ENCODE data around the gene SEL1L3. TPM values are rescaled to one million over a fixed set of nuclear protein-coding genes. Genes with fewer than 3 reads are reported as not detected.

The SEL1L3 gene
- total and polyA plus RNA-seq, 2 donors (not counting 3 experiments of a cell fraction or from before 2014, with no cell fraction given), result 53.4 to 122 TPM

- intact Hi-C loops (cut with micrococcal nuclease) (no loop called here), dilution Hi-C loops (cut with MboI; ENCODE audit: extremely low pct_ligation_motif_present, low sequenced_read_pairs) (no loop called here)
- FAIRE-seq, result no peak
- no TSS peak for BruUV-seq (replicated peaks)
- H3K27ac ChIP-seq (ENCODE audit: insufficient read depth, low read depth, low read length), result no peak overlapping the region
- no peaks in the 10 kb centered on the region for H3K9me1 ChIP-seq (replicated peaks; ENCODE audit: control insufficient read depth, extremely low read depth, insufficient read depth, low read length)
- TF ChIP-seq POLR2A (IDR thresholded peaks at IDR 0.05; ENCODE audit: low read depth, low read length), result no peak
- no peak for TF ChIP-seq FOS (IDR thresholded peaks at IDR 0.05; ENCODE audit: borderline replicate concordance, insufficient read depth, low read length)
- TF ChIP-seq EZH2 (IDR thresholded peaks at IDR 0.05; ENCODE audit: borderline replicate concordance, low read depth, low read length, severe bottlenecking), result no peak
- TF ChIP-seq MAX (IDR thresholded peaks at IDR 0.05; ENCODE audit: insufficient read depth, insufficient read length), result no peak
- no peak for TF ChIP-seq CTCF (IDR thresholded peaks at IDR 0.05; ENCODE audit: extremely low read depth in 1 of 2, insufficient read depth in 1 of 2, low read depth in 1 of 2, low read length in 2 of 2)
- TF ChIP-seq MYC (IDR thresholded peaks at IDR 0.05; ENCODE audit: low read depth, low read length), result no peak
- no peak for TF ChIP-seq POLR2AphosphoS5 (IDR thresholded peaks at IDR 0.05; ENCODE audit: insufficient read depth, low read depth, low read length)
- TF ChIP-seq GATA2 (IDR thresholded peaks at IDR 0.05; ENCODE audit: insufficient read depth, insufficient read length, low read depth, low read length), result no peak
- TF ChIP-seq JUN (IDR thresholded peaks at IDR 0.05; ENCODE audit: borderline replicate concordance, insufficient read depth, insufficient read length, low read depth), result no peak
- H3K4me3 ChIP-seq (replicated peaks in 1 of 3; ENCODE audit: insufficient read depth in 1 of 3, low read depth in 1 of 3, low read length in 3 of 3), result no peak overlapping the region
- CTCF ChIA-PET, result interaction anchor here (1.5 kb wide), 1 partner anchor 13 kb away, joined by 3 read pairs; no protein-coding TSS in a partner anchor
- DNase-seq (ENCODE audit: low read depth, low spot score), result no peak
- no peaks in the 10 kb centered on the region for H3K9me3 ChIP-seq (replicated peaks; ENCODE audit: control insufficient read depth, insufficient read depth, low read length)
- H3K36me3 ChIP-seq (ENCODE audit: control insufficient read depth in 2 of 2, extremely low read depth in 1 of 2, insufficient read depth in 2 of 2, low read length in 2 of 2), result no peaks in the 10 kb centered on the region
- H3K4me1 ChIP-seq (ENCODE audit: control insufficient read depth, extremely low read depth, insufficient read depth, low read length), result no peaks in the 10 kb centered on the region
- H3K27me3 ChIP-seq (ENCODE audit: control insufficient read depth in 2 of 2, insufficient read depth in 2 of 2, low read length in 2 of 2), result no peaks in the 10 kb centered on the region
- POLR2A ChIA-PET, result no interaction called here
- no peak overlapping the region for H2AFZ ChIP-seq (ENCODE audit: low read depth, low read length)
- H3K4me2 ChIP-seq (ENCODE audit: insufficient read depth, low read length), result no peak overlapping the region
- H4K20me1 ChIP-seq (replicated peaks; ENCODE audit: control insufficient read depth, extremely low read depth, insufficient read depth, low read length), result no peaks in the 10 kb centered on the region
- H3K79me2 ChIP-seq (ENCODE audit: control insufficient read depth, insufficient read depth, low read length), result no peaks in the 10 kb centered on the region
- H3K9ac ChIP-seq (replicated peaks; ENCODE audit: extremely low read depth, insufficient read depth, low read length), result no peak overlapping the region
Observed at GRCh38 chr4:25697516-25697915, 165.3 kb downstream of the SEL1L3 start.

Small RNA genes lying within 50 kb of the gene (small RNA-seq; reads per million reads assigned to genes)
- gene MTND4LP22 (ENCODE audit: insufficient read depth, insufficient read length, low read depth, low replicate concordance), result not detected

Other genes starting within 250 kb of the SEL1L3 start
- not detected in 2 replicates for gene SLC34A2, start 207.1 kb downstream of the SEL1L3 start, total RNA-seq
- not detected in 2 replicates for gene SLC34A2, start 207.1 kb downstream of the SEL1L3 start, polyA plus RNA-seq
- 18.1 and 19.2 TPM in 2 replicates for gene SMIM20, start 51.2 kb upstream of the SEL1L3 start, total RNA-seq
- 6.8 and 10.2 TPM in 2 replicates for gene SMIM20, start 51.2 kb upstream of the SEL1L3 start, polyA plus RNA-seq

Data from endothelial cell of umbilical vein (primary cell).